Urinary bladder (tissue), 4 donors: ENCODE measurements around the gene STK32B. TPM values are rescaled to one million over a fixed set of nuclear protein-coding genes. Genes with fewer than 3 reads are reported as not detected.
"Not testable (repeated sequence)": the region's sequence is repeated elsewhere in the genome, so short reads cannot be mapped to it uniquely, and the experiment has no call there.

Experiments used
- DNase-seq: peaks from one replicate; pipeline ENCODE4 v3.0.0-alpha.2; 2015; ENCODE audit errors: extremely low spot score
- H3K27ac ChIP-seq: one replicate; pipeline ENCODE4 v1.5.1; 2013; ENCODE audit warnings: low read depth, mild to moderate bottlenecking, moderate library complexity
- H3K36me3 ChIP-seq: one replicate; pipeline ENCODE4 v1.6.1; 2013; ENCODE audit warnings: mild to moderate bottlenecking, moderate library complexity; ENCODE audit not compliant: insufficient read depth
- H3K4me1 ChIP-seq: one replicate; pipeline ENCODE4 v1.6.1; 2013; ENCODE audit warnings: mild to moderate bottlenecking, moderate library complexity; ENCODE audit not compliant: insufficient read depth
- H3K4me3 ChIP-seq: one replicate; pipeline ENCODE4 v1.5.1; 2013; ENCODE audit warnings: low read depth, low read length
- WGBS: extraction: QIAGEN DNeasy Blood & Tissue Kit; methylation state at CpG from one replicate; pipeline ENCODE4 v1.1.7; 2013; 5-methylcytosine and 5-hydroxymethylcytosine counted together
- polyA plus RNA-seq: library from polyadenylated mRNA; stranded (reverse); fragments of 200-250 nt; gene quantifications from one replicate; pipeline ENCODE4 v1.2.3, GENCODE V29; 2013
- total RNA-seq: library from RNA; depleted of rRNA; stranded (reverse); fragments of >200 nt; gene quantifications from one replicate; pipeline ENCODE4 v1.2.3, GENCODE V29; 2014
- donor health status: healthy with polysubstance abuse.
- donor health status: healthy.

STK32B gene
- total and polyA plus RNA-seq, 2 donors = 2.1 to 12.1 TPM

DNA sequence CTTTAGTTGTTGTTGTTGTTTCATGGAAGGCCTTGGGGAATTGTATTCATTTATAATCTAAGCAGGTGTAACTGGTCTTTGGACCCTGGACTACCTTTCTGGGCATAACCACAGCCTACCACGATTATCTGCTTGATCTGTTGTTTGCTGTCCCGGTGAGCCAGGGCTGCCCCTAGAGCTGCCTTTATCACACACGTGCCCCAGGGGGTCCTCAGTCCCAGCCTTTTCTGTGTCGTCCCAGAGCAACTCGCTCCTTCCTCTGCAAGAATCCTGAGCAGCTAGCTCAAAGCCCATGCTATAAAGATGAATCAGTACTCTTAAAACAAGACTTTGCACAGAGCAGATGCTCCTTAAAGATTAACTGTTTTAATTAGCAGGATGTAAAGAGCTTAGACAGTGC lies 383.9 kb downstream of the STK32B start:
- no peak overlapping the region for H3K27ac ChIP-seq
- H3K4me3 ChIP-seq = no peak overlapping the region
- H3K36me3 ChIP-seq = no peaks in the 10 kb centered on the region
- no peak for DNase-seq
- H3K4me1 ChIP-seq = no peaks in the 10 kb centered on the region
- 54% methylated on average over 5 of the region's 5 CpGs for WGBS

DNA sequence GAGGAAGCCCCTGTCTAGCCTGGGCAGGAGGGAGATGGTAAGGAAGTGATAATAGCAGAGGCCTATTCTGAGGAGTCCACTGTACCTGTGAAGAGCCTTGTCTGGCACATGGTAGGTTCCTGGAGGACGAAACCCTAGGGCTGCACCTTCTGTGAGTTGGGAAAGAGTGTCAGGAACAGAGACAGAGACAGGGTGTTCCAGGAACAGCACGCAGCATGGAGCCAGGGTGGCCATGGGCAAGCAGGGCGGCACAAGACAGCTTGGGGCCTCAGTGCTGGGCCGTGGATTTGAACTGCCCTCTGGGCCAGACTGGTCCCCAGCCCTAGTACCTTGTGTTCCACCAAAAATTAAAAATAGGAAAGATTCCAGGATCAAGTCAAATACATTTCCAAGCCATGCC lies 384.5 kb downstream of the STK32B start:
- no peak overlapping the region for H3K27ac ChIP-seq
- 86% methylated on average over 4 of the region's 4 CpGs for WGBS
- DNase-seq = no peak

DNA sequence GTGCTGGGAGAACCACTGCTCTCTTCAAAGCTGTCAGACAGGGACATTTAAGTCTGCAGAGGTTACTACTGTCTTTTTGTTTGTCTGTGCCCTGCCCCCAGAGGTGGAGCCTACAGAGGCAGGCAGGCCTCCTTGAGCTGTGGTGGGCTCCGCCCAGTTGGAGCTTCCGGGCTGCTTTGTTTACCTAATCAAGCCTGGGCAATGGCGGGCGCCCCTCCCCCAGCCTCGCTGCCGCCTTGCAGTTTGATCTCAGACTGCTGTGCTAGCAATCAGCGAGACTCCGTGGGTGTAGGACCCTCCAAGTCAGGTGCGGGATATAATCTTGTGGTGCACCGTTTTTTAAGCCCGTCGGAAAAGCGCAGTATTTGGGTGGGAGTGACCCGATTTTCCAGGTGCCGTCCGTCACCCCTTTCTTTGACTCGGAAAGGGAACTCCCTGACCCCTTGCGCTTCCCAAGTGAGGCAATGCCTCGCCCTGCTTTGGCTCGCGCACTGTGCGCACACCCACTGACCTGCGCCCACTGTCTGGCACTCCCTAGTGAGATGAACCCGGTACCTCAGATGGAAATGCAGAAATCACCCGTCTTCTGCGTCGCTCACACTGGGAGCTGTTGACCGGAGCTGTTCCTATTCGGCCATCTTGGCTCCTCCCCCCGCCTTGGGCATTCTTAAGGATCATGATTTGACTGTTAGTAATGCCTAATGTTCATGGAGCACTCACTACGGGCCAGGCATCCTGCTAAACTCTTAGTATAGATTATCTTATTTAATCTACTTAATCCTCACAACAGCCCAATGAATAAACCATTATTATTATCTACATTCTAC lies 392.9 kb downstream of the STK32B start:
- H3K27ac ChIP-seq, H3K4me1 ChIP-seq, H3K4me3 ChIP-seq, DNase-seq, H3K36me3 ChIP-seq: not testable (repeated sequence)
- 82% methylated on average over 23 of the region's 31 CpGs for WGBS

More for the DNA sequence above, 384.5 kb downstream of the STK32B start:
- Histone ChIP-seq H3K4me1 (no peaks in the 10 kb centered on the region), H3K4me3 (no peak overlapping the region), H3K36me3 (no peaks in the 10 kb centered on the region)

DNA sequence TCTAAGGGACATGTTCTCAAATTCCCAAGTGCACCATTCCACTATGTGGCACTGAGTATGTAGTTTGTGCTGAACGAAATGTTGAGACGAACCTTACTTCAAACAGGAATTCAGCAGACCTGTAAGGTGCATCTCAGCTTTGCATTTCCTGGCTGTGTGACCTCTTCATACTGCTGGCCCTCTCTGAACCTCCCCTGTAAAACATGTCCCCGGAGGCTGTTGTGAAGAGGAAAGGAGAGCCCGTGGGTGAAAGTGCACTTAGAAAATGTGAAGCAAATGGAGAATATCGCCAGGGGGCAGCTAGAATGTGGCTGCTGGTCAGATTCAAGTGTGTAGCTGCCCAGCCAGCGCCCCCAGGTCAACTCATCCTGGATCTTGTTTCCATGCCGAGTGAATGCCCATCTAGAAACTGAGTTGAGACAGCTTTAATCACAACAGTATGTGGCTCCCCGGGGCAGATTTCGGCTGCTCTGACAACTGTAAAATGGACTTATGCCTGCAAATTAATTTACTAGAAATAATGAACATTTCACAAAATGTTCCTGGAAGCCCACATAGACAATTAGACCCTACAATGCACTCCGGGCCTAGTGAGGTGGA lies 393.7 kb downstream of the STK32B start:
- Histone ChIP-seq H3K4me3 (no peak overlapping the region), H3K36me3 (no peaks in the 10 kb centered on the region), H3K4me1 (no peaks in the 10 kb centered on the region), H3K27ac (no peak overlapping the region)
- 92% methylated on average over 10 of the region's 10 CpGs for WGBS
- DNase-seq = no peak

DNA sequence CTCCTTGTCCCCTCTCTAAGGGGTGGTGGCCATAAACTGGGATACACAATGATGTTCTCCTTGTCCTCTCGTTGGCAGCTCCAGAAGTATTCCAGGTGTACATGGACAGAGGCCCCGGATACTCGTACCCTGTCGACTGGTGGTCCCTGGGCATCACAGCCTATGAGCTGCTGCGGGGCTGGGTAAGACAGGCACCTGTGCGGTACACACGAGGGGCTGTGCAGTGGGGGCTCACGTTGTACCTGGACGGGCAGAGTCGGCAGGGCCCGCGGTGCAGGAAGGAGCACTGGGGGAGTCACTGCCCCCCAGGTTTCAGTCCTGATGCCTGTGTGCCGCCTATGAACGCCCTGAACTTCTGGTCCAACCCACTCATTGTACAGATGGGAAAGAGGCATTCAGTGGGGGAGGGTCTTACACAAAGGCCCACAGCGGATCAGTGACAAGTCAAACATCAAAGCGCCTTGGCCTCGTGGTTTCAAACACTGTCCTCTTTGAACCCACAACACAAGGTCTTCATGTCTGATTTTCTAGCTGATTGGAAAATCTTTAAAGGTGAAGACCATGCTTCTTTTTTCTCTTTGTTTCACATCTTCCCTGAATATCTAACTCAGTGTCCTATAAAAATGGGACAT lies 395.4 kb downstream of the STK32B start:
- Histone ChIP-seq H3K4me3 (no peak overlapping the region), H3K4me1 (no peaks in the 10 kb centered on the region), H3K27ac (no peak overlapping the region), H3K36me3 (no peaks in the 10 kb centered on the region)
- 87% methylated on average over 17 of the region's 17 CpGs for WGBS
- no peak for DNase-seq

DNA sequence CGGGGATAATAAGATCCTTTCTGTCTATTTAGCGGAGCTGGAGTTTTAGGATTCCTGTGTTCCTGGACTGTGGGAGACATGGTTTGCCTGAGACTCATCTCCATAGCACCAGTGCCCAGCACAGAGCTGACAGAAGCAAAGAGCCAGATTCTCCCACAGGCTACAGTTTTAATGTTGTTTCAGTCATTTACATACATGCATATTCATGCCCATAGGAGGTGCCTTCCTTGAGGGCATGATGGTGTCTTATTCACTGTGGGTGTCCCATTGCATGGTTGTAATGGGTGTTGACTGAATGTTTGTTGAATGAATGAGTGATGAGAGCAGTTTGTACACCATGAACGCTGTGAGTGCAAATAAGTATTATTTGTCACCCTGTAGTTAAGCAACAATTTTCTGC lies 396.5 kb downstream of the STK32B start:
- DNase-seq = no peak
- 90% methylated on average over 3 of the region's 3 CpGs for WGBS
- Histone ChIP-seq H3K4me1 (no peaks in the 10 kb centered on the region), H3K27ac (no peak overlapping the region), H3K4me3 (no peak overlapping the region), H3K36me3 (no peaks in the 10 kb centered on the region)

DNA sequence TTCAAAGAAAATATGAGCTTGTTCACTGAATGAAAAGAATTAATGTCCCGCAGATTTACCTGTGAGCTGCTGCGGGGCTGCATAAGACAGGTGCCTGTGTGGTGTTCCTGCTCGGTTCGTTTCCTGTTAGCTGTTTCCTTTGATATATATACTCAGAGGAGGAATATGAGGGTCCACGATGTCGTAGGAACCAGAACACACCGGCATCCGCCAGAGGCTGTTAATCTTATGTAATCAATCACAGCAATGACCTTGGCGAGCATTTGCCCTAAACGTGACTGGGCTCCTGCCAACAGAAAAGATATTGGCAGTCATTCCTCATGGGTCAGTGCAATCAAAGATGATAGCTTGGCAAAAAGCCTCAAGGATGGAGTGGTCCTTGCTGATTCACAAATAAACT lies 396.9 kb downstream of the STK32B start:
- no peak for DNase-seq
- no peak overlapping the region for H3K4me3 ChIP-seq
- WGBS = 57% methylated on average over 10 of the region's 10 CpGs
- no peak overlapping the region for H3K27ac ChIP-seq
- H3K36me3 ChIP-seq = no peaks in the 10 kb centered on the region
- no peaks in the 10 kb centered on the region for H3K4me1 ChIP-seq

DNA sequence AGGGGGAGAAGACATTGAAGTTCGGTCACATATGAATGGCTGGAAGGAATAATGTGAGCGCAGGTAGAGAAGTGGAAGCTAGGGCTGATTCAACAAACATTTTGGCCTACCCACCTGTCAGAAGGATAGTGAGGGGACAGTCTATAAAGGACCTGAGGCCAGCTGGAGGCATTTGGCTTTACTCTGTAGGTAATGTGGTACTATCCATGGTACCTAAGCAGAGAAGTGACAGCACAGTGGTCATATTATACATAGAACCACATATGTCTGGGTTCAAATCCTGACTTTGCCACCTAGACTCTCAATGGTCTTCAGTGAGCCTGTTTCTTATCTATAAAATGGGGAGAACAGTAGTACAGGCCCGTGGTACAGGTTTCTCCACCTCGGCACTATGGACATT lies 400.0 kb downstream of the STK32B start:
- no peaks in the 10 kb centered on the region for H3K4me1 ChIP-seq
- H3K4me3 ChIP-seq = no peak overlapping the region
- DNase-seq = no peak
- H3K36me3 ChIP-seq = no peaks in the 10 kb centered on the region
- no peak overlapping the region for H3K27ac ChIP-seq
- 94% methylated on average over 4 of the region's 4 CpGs for WGBS

DNA sequence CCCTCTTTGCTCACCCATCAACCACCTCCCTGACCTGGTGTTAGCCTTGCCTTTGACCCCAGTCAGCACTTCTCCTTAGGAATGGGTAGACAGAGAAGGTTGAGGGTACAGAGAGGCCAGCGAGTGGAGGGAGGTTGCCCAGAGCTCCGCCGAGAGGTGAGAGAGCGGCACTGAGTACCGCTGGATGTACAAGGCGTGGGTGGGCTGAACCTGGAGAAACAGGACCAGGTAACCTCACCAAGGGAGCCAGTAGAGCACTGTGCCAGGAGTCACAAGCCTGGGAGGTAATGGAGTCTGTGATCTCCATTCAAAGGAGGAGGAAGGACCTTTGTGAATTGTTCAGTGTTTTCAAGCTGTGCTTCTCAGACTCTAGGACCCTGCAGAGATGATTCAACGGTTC lies 400.9 kb downstream of the STK32B start:
- no peak for DNase-seq
- 92% methylated on average over 7 of the region's 7 CpGs for WGBS

DNA sequence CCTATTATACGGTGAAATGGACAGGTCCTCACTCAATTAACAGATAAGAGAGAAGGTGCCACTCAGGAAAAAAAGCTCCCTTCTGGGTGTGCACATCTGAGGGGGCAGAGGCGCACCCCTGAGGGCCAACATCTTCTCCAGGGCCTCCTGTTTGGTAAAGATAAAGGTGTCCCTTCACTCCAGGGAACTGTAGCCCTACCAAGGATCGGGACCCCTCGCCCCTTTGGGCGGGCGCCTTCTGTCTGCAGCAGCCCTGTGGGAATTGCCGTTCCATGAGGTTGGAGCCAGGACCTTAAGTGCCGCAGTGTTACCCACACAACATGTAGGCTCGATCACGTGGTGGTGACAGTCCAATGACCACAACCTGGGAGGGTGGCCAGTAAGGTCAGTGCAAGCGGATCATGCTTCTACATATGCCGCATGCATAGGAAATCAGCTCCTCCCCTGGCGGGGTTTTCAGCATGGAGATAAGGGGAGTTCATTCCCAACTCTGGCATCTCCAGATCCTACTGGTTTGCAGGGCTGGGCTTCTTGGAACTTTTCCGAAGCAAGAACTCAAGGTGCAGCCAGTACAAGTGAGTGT lies 403.8 kb downstream of the STK32B start:
- H3K4me3 ChIP-seq = no peak overlapping the region
- 95% methylated on average over 14 of the region's 14 CpGs for WGBS
- no peaks in the 10 kb centered on the region for H3K36me3 ChIP-seq
- H3K27ac ChIP-seq = no peak overlapping the region
- DNase-seq = no peak
- no peaks in the 10 kb centered on the region for H3K4me1 ChIP-seq

More for the DNA sequence above, 400.9 kb downstream of the STK32B start:
- Histone ChIP-seq H3K4me3 (no peak overlapping the region), H3K27ac (no peak overlapping the region), H3K4me1 (no peaks in the 10 kb centered on the region), H3K36me3 (no peaks in the 10 kb centered on the region)

DNA sequence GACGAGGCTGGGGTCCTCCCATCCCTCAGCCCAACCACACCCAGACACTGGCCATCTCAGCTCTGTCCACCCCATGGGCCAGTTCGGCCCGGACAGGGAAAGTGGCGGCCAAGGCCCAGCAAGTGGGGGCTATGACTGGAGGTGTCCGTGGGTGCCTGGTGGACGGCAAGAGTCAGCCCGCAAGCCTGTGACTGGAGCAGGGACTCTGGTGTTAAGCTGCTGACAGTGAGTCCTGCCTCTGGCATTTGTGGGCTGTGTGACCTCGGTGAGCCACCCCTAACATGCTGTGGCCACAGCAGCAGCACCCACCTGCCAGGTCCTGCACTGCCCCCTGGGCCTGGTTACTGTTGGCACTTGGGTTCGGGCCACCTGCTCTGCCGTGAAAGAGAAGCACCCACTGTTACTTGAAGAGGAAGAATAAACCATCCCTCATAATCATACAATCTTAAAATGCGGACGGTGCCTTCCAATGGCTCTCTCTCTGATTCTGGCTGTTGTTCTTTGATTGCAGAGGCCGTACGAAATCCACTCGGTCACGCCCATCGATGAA lies 405.1 kb downstream of the STK32B start:
- 93% methylated on average over 17 of the region's 17 CpGs for WGBS
- H3K4me3 ChIP-seq = no peak overlapping the region
- no peaks in the 10 kb centered on the region for H3K4me1 ChIP-seq
- H3K36me3 ChIP-seq = no peaks in the 10 kb centered on the region
- H3K27ac ChIP-seq = no peak overlapping the region
- no peak for DNase-seq

DNA sequence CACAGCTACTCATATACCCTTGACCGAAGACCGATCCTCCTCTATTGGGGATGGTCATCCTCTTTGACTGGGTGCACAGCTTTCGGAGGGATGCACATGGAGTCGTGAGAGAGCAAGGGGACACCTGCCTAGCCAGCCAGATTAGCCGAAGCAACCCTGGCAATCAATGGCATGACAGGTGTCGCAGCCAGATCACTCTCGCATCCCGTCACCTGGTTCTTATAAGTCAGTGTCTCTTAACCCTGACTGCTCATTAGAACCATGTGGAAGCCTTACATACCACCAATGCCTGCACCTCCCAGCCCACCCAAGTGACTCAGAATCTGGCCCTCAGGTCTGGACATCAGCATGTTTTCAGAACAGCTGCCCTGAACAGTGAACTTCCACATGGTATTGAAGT lies 407.4 kb downstream of the STK32B start:
- Histone ChIP-seq H3K4me3 (no peak overlapping the region), H3K27ac (no peak overlapping the region), H3K36me3 (no peaks in the 10 kb centered on the region), H3K4me1 (no peaks in the 10 kb centered on the region)
- DNase-seq = no peak
- WGBS = 97% methylated on average over 8 of the region's 8 CpGs

DNA sequence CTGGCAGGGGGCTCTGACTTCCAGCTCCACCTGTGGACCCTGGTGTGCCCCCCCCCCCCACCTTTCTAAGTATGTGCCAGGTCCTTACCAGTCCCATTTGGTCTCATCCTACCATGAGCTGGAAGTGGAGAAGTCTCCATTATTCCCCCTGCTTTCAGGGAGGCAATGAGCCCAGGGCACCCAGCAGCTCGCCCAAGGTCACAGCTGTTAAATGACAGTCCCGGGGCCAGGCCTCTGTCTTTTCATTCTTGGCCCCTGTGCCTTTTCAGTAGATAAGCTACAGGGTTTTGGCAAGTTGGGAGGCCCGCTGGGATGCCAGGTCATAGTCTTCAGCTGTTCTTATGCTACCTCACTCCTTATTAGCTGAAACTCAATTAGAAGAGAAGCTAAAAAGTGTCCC lies 408.0 kb downstream of the STK32B start:
- Histone ChIP-seq H3K4me3 (no peak overlapping the region), H3K27ac (no peak overlapping the region), H3K4me1 (no peaks in the 10 kb centered on the region), H3K36me3 (no peaks in the 10 kb centered on the region)
- no peak for DNase-seq
- 86% methylated on average over 3 of the region's 3 CpGs for WGBS
